ENCODE measurements around the gene PLEKHA6. TPM values are rescaled to one million over a fixed set of nuclear protein-coding genes. Genes with fewer than 3 reads are reported as not detected.

PLEKHA6 gene
- total and polyA plus RNA-seq, 2 of the 8 experiments (the other 6 are each of a cell fraction or from before 2014, with no cell fraction given): 4.8 to 20.2 TPM

GRCh38 chr1:204296431-204296988 lies 63.2 kb downstream of the PLEKHA6 start:
- Histone ChIP-seq H3K4me3 (ENCODE audit: extremely low read depth in 1 of 4, insufficient read depth in 2 of 4, low read depth in 3 of 4, low read length in 4 of 4) (no peak overlapping the region), H3K18ac (ENCODE audit: extremely low read depth, low read length) (no peak overlapping the region), H2BK15ac (ENCODE audit: low read length) (no peak overlapping the region), H2BK5ac (ENCODE audit: low read depth, low read length) (0 out of 2 replicates have a peak overlapping the region, but pooled peaks have one; percentile 18), H3K27me3 (replicated peaks in 1 of 4; ENCODE audit: control insufficient read depth in 3 of 4, extremely low read depth in 1 of 4, insufficient read depth in 3 of 4, low read length in 3 of 4) (no peaks in the 10 kb centered on the region), H3K79me2 (ENCODE audit: control insufficient read depth in 1 of 2, insufficient read depth in 2 of 2, low read length in 2 of 2) (no peaks in the 10 kb centered on the region), H2BK12ac (ENCODE audit: low read depth, low read length) (no peak overlapping the region), H3K4ac (replicated peaks; ENCODE audit: insufficient read length, low read depth, low read length) (no peak overlapping the region), H4K5ac (ENCODE audit: insufficient read length, low read depth, low read length) (no peak overlapping the region), H4K91ac (replicated peaks; ENCODE audit: insufficient read length, low read length) (peak overlapping the region; percentile 72), H4K8ac (ENCODE audit: extremely low read depth, insufficient read depth, low read length) (no peak overlapping the region), H2AFZ (ENCODE audit: low read length) (no peak overlapping the region), H3K9me3 (ENCODE audit: insufficient read depth in 2 of 2, low read depth in 1 of 2, low read length in 1 of 2) (no peaks in the 10 kb centered on the region), H3K23ac (ENCODE audit: insufficient read length) (no peak overlapping the region), H3K23me2 (ENCODE audit: low read depth, low read length) (no peaks in the 10 kb centered on the region), H3K79me1 (ENCODE audit: low read depth, low read length) (no peaks in the 10 kb centered on the region), H3K4me2 (ENCODE audit: insufficient read depth in 1 of 2, low read depth in 2 of 2, low read length in 2 of 2) (peak overlapping the region; percentile 7 to 11; a peak in 2 of 4 replicates), H3K9ac (replicated peaks in 1 of 4; ENCODE audit: extremely low read depth in 1 of 4, low read depth in 3 of 4, low read length in 3 of 4) (no peak overlapping the region), H2BK20ac (ENCODE audit: low read length) (no peak overlapping the region; the same call in 1 of the 2 replicates), H2BK120ac (replicated peaks; ENCODE audit: low read depth, low read length) (no peak overlapping the region), H3K36me3 (ENCODE audit: control insufficient read depth in 2 of 4, insufficient read depth in 4 of 4, low read length in 3 of 4) (no peaks in the 10 kb centered on the region), H3K27ac (ENCODE audit: low read depth, low read length) (no peak overlapping the region), H3K14ac (ENCODE audit: insufficient read length) (no peak overlapping the region), H4K20me1 (replicated peaks in 1 of 2; ENCODE audit: control insufficient read depth in 1 of 2, insufficient read depth in 2 of 2, low read length in 2 of 2) (no peaks in the 10 kb centered on the region), H3K56ac (replicated peaks; ENCODE audit: insufficient read length, low read depth, low read length) (no peak overlapping the region), H2AK5ac (ENCODE audit: low read depth, low read length) (no peak overlapping the region), H3K4me1 (replicated peaks in 1 of 4; ENCODE audit: control insufficient read depth in 3 of 4, insufficient read depth in 4 of 4, low read length in 3 of 4) (peaks cover 0 to 13% (median 5%) of the 10 kb centered on the region in 4 experiments; a peak in 5 of 7 replicates)
- ChIA-PET CTCF (ENCODE audit: partially characterized antibody) (interaction anchor here (0.8 to 6.1 kb wide), 12 partner anchors 8 to 64 kb away, joined by 3 to 48 read pairs (median 3); partner anchors contain the start of gene PLEKHA6), POLR2A (ENCODE audit: partially characterized antibody) (interaction anchor here (0.8 to 1.0 kb wide), 3 partner anchors 8 to 47 kb away, joined by 3 read pairs; no protein-coding TSS in a partner anchor)
- TF ChIP-seq, protein P1, sequence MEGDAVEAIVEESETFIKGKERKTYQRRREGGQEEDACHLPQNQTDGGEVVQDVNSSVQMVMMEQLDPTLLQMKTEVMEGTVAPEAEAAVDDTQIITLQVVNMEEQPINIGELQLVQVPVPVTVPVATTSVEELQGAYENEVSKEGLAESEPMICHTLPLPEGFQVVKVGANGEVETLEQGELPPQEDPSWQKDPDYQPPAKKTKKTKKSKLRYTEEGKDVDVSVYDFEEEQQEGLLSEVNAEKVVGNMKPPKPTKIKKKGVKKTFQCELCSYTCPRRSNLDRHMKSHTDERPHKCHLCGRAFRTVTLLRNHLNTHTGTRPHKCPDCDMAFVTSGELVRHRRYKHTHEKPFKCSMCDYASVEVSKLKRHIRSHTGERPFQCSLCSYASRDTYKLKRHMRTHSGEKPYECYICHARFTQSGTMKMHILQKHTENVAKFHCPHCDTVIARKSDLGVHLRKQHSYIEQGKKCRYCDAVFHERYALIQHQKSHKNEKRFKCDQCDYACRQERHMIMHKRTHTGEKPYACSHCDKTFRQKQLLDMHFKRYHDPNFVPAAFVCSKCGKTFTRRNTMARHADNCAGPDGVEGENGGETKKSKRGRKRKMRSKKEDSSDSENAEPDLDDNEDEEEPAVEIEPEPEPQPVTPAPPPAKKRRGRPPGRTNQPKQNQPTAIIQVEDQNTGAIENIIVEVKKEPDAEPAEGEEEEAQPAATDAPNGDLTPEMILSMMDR (IDR thresholded peaks at IDR 0.05; ENCODE audit: control extremely low read depth in 1 of 3, insufficient read depth in 1 of 3, low read depth in 1 of 3, low read length in 3 of 3): peak in 2 of 3 experiments; percentile 24 to 26; a peak in 2 of 4 replicates
- peak; percentile 25 to 56 for TF ChIP-seq RAD21 (IDR thresholded peaks at IDR 0.05 in 1 of 2, conservative IDR thresholded peaks at IDR 0.05 in 1 of 2; ENCODE audit: low read depth in 2 of 2, low read length in 2 of 2)
- TF ChIP-seq HDAC6 (IDR thresholded peaks at IDR 0.05; ENCODE audit: low read depth, low read length): no peak
- peak; percentile 66; the same call in 1 of the 2 replicates for TF ChIP-seq TEAD4 (IDR thresholded peaks at IDR 0.05; ENCODE audit: low read depth, low read length)
- DNase-seq (ENCODE audit: low read depth in 1 of 2, low spot score in 2 of 2): no peak
- 58% methylated on average over 7 of the region's 7 CpGs; no CpG with 5 or more reads in 1 of the 2 experiments for WGBS, 2 experiments (ENCODE audit: extremely low coverage in 1 of 2, insufficient coverage in 1 of 2, insufficient read length in 1 of 2, insufficient replicate concordance in 2 of 2, low coverage in 1 of 2, low lambda C conversion rate in 2 of 2, missing lambda C conversion rate in 1 of 2)
- FAIRE-seq: no peak
